ENCODE measurements around the gene SEC14L5. TPM values are rescaled to one million over a fixed set of nuclear protein-coding genes. Genes with fewer than 3 reads are reported as not detected.
A peak's percentile ranks its signal among the peaks of the same experiment; 100 is the strongest.

Gene SEC14L5
- total RNA-seq, 1 experiment from 2014 or later: 0.27 TPM

DNA sequence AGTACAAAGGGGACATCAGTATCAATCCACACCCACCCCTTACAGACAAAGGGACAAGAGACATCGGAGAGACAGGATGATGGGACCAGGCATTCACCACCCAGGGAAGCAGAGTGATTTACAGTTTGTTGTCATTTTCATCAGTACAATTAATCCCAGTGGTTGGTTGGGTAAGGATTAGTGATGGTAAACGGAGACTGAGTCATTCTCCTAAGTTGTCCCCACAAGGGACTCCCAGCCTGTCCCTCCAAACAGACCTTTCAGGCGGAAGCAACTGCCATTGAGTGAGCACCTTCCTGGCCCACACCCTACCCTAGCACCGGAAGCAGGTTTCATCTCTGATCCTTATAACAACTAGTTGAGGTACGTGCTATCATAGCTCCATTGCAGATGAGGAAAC lies 32.3 kb upstream of the SEC14L5 start:
- peaks cover 0 to 13% of the 10 kb centered on the region in 2 experiments; a peak in 1 of 4 replicates for H3K36me3 ChIP-seq (ENCODE audit: control insufficient read depth in 1 of 2, insufficient read depth in 2 of 2, low read length in 2 of 2)
- TF ChIP-seq CBX3 (IDR thresholded peaks at IDR 0.05; ENCODE audit: low read depth) (no peak), JUND (IDR thresholded peaks at IDR 0.05) (no peak), POLR2A (IDR thresholded peaks at IDR 0.05; ENCODE audit: borderline replicate concordance, extremely low read depth, insufficient read depth, insufficient read length) (no peak), ZNF274 (IDR thresholded peaks at IDR 0.05; ENCODE audit: low read depth, low read length) (no peak), TCF7L2 (IDR thresholded peaks at IDR 0.05; ENCODE audit: borderline replicate concordance, extremely low read depth, insufficient read depth, insufficient read length) (no peak), SIN3A (IDR thresholded peaks at IDR 0.05; ENCODE audit: low read depth) (no peak), EZH2phosphoT487 (IDR thresholded peaks at IDR 0.05; ENCODE audit: borderline replicate concordance) (no peak), EZH2 (IDR thresholded peaks at IDR 0.05) (no peak), SP1 (IDR thresholded peaks at IDR 0.05; ENCODE audit: low read depth) (no peak), RAD21 (IDR thresholded peaks at IDR 0.05; ENCODE audit: low read depth) (no peak), EGR1 (IDR thresholded peaks at IDR 0.05; ENCODE audit: low read depth) (no peak), FOSL1 (IDR thresholded peaks at IDR 0.05; ENCODE audit: low read depth) (no peak)
- TF ChIP-seq, protein P1, sequence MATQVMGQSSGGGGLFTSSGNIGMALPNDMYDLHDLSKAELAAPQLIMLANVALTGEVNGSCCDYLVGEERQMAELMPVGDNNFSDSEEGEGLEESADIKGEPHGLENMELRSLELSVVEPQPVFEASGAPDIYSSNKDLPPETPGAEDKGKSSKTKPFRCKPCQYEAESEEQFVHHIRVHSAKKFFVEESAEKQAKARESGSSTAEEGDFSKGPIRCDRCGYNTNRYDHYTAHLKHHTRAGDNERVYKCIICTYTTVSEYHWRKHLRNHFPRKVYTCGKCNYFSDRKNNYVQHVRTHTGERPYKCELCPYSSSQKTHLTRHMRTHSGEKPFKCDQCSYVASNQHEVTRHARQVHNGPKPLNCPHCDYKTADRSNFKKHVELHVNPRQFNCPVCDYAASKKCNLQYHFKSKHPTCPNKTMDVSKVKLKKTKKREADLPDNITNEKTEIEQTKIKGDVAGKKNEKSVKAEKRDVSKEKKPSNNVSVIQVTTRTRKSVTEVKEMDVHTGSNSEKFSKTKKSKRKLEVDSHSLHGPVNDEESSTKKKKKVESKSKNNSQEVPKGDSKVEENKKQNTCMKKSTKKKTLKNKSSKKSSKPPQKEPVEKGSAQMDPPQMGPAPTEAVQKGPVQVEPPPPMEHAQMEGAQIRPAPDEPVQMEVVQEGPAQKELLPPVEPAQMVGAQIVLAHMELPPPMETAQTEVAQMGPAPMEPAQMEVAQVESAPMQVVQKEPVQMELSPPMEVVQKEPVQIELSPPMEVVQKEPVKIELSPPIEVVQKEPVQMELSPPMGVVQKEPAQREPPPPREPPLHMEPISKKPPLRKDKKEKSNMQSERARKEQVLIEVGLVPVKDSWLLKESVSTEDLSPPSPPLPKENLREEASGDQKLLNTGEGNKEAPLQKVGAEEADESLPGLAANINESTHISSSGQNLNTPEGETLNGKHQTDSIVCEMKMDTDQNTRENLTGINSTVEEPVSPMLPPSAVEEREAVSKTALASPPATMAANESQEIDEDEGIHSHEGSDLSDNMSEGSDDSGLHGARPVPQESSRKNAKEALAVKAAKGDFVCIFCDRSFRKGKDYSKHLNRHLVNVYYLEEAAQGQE (IDR thresholded peaks at IDR 0.05; ENCODE audit: low read depth): no peak
- TF ChIP-seq, protein P2, sequence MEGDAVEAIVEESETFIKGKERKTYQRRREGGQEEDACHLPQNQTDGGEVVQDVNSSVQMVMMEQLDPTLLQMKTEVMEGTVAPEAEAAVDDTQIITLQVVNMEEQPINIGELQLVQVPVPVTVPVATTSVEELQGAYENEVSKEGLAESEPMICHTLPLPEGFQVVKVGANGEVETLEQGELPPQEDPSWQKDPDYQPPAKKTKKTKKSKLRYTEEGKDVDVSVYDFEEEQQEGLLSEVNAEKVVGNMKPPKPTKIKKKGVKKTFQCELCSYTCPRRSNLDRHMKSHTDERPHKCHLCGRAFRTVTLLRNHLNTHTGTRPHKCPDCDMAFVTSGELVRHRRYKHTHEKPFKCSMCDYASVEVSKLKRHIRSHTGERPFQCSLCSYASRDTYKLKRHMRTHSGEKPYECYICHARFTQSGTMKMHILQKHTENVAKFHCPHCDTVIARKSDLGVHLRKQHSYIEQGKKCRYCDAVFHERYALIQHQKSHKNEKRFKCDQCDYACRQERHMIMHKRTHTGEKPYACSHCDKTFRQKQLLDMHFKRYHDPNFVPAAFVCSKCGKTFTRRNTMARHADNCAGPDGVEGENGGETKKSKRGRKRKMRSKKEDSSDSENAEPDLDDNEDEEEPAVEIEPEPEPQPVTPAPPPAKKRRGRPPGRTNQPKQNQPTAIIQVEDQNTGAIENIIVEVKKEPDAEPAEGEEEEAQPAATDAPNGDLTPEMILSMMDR (IDR thresholded peaks at IDR 0.05 in 2 of 3, conservative IDR thresholded peaks at IDR 0.05 in 1 of 3; ENCODE audit: borderline replicate concordance in 1 of 3, insufficient read depth in 1 of 3, low read depth in 2 of 3, low read length in 2 of 3): no peak
- TF ChIP-seq, protein P3, sequence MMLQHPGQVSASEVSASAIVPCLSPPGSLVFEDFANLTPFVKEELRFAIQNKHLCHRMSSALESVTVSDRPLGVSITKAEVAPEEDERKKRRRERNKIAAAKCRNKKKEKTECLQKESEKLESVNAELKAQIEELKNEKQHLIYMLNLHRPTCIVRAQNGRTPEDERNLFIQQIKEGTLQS (IDR thresholded peaks at IDR 0.05): no peak
- TF ChIP-seq, protein P4, sequence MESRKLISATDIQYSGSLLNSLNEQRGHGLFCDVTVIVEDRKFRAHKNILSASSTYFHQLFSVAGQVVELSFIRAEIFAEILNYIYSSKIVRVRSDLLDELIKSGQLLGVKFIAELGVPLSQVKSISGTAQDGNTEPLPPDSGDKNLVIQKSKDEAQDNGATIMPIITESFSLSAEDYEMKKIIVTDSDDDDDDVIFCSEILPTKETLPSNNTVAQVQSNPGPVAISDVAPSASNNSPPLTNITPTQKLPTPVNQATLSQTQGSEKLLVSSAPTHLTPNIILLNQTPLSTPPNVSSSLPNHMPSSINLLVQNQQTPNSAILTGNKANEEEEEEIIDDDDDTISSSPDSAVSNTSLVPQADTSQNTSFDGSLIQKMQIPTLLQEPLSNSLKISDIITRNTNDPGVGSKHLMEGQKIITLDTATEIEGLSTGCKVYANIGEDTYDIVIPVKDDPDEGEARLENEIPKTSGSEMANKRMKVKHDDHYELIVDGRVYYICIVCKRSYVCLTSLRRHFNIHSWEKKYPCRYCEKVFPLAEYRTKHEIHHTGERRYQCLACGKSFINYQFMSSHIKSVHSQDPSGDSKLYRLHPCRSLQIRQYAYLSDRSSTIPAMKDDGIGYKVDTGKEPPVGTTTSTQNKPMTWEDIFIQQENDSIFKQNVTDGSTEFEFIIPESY (IDR thresholded peaks at IDR 0.05; ENCODE audit: extremely low read depth, insufficient replicate concordance, low read length): no peak
- no peak overlapping the region for H2AFZ ChIP-seq (ENCODE audit: low read depth, low read length, poor library complexity, severe bottlenecking)
- no peaks in the 10 kb centered on the region for H4K20me1 ChIP-seq (ENCODE audit: insufficient read depth)
- no peaks in the 10 kb centered on the region for H3K27me3 ChIP-seq (ENCODE audit: insufficient read depth, low read length)
- H3K79me2 ChIP-seq (ENCODE audit: insufficient read depth, low read length): no peaks in the 10 kb centered on the region; the same call in 1 of the 2 replicates
- no TSS peak for BruUV-seq (replicated peaks)
- peak overlapping the region; percentile 22; the same call in 1 of the 2 replicates for H3K4me2 ChIP-seq (ENCODE audit: low read length)
- DNase-seq (ENCODE audit: low read depth, low spot score) (no peak), ATAC-seq (no peak)
- no peak overlapping the region for H3K27ac ChIP-seq (ENCODE audit: low read depth, low read length)
- H3K4me1 ChIP-seq (ENCODE audit: control insufficient read depth in 1 of 2, insufficient read depth in 2 of 2, low read length in 2 of 2): peaks cover 7 to 22% of the 10 kb centered on the region in 2 experiments; a peak in 3 of 4 replicates
- peaks cover 4 to 13% of the 10 kb centered on the region in 2 experiments; a peak in 2 of 4 replicates for H3K9me3 ChIP-seq (ENCODE audit: control insufficient read depth in 1 of 2, insufficient read depth in 1 of 2, low read depth in 1 of 2, low read length in 2 of 2)
- H3K9ac ChIP-seq (ENCODE audit: low read length): no peak overlapping the region
- CTCF ChIA-PET: no interaction called here
- intact Hi-C loops (cut with micrococcal nuclease): no loop called here
- no peaks in the 10 kb centered on the region for H3K9me2 ChIP-seq (ENCODE audit: insufficient read depth)
- POLR2A ChIA-PET: no interaction called here
- RAD21 ChIA-PET (ENCODE audit: low non-redundant PET in 1 of 2, low total read pairs in 2 of 2, uncharacterized antibody in 2 of 2, unreplicated experiment in 2 of 2): no interaction called here
- no peak overlapping the region for H3K4me3 ChIP-seq (replicated peaks in 1 of 2; ENCODE audit: low read depth in 1 of 2, low read length in 2 of 2)
